GM18502 (cell line): ENCODE data around the gene NOL3.

Experiments
- ATAC-seq: cut with Tn5 transposase; IDR thresholded peaks from one replicate; pipeline ENCODE4 v1.9.1; 2021; ENCODE audit warnings: mild to moderate bottlenecking; ENCODE audit not compliant: unreplicated experiment, poor library complexity

The NOL3 gene

DNA sequence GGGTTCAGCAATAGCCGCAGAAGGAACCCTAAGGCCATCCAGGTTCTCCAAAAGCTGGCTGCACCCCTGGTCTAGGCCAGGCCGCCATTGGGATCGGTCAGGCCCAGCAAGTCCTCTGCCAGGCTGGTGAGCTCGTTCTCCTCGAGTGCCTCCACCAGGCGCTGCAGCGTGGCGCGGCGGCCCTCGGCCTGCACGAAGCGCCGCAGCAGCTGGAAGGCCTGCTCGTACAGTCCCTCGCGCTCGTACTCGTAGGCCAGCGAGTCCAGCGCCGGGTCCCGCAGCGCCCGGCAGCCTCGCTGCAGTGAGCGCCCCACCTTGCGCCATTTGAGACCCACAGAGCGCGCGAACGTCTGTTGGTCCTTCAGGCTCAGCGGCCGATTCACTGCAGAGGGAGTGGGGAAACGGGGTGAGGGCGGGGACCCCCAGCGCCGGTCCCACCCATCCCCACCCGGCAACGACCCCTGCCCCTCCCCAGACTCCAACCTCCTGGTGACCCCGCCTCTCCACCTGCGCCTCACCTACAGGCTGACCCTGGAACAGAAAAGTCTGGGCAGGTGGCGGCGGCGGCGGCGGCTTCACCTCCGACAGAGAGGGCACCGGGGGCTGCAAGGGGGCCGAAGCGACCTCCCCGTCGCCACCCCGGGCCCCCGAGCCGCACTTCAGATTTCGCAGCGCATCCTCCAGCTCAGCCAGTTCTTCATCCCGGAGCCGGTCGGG, 15.6 kb upstream of the NOL3 start:
- ATAC-seq = no peak

DNA sequence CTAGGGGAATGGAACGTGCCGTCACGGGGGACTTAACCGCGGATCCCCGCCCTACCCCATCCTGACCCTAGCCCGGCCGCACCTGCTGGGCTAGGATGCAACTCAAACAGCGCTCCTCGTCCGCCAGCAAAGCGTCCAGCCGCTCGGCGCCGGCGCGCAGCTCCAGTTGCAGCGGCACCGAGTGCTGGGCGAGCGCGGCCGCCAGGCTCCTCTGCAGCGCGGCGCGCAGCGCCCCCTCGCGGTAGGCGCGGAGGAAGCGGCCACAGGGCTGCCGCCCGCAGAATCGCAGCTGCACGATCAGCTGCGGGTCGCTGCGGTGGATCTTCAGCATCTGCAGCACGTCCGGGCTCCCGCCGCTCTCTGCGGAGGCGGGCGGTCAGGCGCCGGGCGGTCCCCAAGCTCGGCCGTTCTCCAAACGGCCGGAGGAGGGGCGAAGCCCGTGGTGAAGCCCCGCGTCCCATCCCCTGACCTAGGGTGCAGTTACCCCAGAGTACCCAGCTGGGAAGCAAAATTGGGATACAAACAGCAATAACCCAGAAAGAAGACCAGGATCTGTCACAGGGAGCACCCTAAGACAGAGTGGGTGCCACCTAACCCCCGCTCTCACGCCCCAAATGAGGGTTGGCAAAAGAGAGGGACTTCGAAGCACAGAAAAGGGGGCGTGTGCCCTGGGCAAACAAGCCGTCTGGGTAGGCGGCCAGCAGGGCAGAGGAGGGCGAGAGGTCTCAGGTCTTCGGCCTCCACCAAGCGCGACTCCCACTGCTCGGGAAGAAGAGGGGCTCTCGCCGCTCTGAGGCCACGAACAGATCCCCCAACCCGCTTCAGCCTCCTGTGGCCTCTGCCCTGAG, 14.8 kb upstream of the NOL3 start:
- ATAC-seq = no peak

DNA sequence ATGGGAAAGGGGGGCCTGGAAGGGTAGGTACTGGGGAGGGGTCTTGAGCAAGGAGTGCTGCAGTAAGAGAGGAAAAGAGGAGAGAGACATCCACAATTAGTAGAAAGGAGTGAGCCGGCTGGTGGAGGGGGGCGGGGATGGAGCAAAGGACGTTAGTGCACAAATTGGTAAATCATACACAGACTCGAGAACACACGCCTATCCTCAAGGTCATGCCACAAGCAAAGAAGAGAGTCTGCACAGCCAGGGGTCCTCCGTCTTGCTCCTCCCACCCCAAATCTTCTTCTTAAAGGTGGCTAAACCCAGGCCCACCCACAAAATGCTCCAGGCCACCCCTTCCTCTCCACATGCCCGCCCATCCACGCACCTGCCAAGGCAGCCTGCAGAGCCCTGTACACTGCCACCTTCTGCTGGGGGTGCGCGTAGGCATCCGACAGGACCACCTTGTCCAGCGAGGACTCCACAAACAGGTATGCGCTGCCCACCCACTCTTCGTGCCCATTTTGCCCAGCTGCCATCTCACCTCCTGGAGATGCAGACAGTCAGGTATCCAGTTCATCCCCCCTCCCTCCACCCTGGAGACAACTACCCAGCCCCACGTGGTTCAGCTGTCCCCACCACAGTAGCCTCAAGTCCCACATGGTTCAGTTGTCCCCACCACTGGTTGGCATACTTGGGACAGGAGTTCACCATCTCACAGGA, 14.0 kb upstream of the NOL3 start:
- no peak for ATAC-seq

DNA sequence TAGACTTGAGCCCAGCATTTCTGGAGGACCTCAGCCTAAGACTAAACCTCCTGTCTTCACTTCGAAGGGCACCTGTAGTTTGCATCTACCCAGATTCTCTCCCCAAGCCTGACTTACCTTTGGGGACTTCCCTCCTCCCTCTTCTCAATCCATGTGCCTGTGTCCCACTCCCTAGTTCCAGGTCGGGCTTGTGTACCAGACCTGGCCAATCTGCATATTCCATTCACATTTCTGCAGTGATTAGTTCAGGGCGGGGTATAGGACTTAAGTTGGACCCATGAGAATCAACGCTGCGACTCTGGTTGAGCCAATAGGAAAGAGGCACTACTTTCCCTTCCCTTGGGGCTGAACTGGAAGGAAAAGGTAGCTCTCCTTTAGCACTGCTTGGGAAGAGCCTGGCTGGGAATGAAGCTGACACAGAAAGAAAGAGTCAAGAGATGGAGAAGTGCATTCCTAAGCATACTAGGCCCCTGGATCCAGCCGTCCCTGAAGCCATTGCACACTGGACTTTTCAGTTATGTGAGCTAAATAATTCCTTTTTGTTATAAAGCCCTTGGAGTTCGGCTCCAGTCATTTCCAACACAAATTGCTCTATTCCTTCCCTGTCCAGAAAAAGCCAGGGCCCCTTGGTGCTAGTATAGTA, 13.1 kb upstream of the NOL3 start:
- no peak for ATAC-seq

DNA sequence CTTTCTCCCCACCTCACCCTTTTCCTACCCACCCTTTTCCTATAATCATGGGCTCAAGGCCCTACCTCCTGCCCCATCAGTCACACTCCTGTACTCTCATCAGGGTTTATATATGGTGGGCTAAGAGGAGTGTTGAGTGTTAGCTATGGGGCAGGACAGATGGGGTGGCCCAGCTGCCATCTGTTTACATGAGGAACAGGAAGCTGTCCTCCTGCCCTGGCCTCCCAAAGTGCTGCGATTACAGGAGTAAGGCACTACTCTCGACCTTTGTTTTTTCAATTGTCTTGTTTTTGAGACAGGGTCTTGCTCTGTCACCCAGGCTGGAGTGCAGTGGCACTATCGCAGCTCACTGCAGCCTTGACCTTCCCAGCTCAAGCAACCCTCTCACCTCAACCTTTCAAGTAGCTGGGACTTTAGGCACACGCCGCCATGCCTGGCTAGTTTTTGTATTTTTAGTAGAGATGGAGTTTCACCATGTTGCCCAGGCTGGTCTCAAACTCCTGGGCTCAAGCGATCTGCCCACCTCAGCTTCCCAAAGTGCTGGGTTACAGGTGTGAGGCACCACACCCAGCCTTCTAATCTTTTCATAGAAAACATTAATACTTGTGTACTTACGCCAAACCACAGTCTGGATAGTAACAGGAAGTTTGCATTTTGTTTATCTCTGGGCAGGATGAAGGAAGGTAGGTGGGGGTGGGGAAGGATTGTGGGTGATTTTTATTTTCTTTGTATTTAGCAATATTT, 12.3 kb upstream of the NOL3 start:
- no peak for ATAC-seq

DNA sequence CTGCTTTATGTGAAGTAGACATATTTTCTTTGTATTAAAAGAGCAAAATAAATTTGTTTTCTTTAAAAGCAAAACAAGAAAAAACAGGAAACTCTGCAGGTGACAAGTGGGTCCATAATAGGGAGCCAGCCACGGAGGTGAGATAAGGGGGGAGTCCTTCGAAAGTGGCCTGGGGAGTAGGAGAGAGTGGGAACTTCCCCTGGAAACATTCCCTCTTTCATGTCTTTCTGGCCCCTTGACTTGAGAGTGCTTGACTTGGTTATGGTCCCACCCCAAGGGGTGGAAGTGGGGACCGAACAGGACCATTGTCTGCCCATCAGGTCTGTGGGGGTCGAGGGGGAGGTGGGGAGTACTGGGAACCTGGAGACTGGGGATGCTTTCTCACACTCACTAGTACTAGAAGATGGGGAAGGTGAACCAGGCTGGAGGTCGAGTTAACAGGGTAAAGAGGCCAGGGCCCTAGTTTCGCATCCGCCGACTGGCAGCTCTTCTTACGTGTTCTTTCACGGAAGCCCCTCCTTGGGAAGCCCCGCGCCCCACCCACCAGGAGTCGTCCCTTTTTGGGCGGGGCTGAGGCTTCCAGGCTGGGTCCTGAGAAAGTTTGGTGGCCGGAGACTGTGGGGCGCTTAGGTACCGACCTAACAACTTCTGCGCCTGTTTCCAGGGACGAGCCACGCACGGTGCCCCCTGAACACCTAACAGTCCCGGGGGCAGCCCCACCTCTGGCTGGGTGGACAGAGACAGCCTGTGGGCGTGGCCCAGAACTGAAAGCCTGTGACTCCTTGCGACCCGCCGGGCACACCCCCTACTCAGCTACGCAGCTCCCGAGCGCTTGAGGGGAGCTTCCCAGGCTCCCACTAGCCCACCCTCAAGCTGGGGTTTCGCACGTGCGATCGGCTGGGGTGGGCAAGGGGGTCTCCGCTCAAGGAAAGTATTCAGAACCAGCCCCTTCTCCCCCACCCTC, 11.4 kb upstream of the NOL3 start:
- peak; percentile 41 for ATAC-seq

DNA sequence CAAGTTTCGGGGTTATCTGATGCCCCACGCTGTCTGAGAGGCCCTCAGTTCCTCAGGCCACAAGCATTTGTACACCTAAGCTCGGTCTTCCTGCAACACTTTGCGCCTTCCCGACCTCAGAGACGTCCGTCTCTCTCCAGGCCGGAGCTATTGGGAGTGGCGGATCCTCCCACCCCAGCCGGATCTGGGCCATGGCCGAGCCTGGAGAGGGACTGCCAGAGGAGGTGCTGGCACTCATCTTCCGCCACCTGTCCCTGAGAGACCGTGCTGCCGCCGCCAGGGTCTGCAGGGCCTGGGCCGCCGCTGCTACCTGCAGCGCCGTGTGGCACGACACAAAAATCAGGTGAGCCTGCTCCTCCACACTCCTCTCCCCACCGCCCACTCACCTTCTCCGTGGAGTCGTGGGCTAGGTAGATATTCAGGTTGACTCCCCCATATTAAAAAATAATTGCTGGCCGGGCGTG, 8.7 kb upstream of the NOL3 start:
- ATAC-seq = no peak

DNA sequence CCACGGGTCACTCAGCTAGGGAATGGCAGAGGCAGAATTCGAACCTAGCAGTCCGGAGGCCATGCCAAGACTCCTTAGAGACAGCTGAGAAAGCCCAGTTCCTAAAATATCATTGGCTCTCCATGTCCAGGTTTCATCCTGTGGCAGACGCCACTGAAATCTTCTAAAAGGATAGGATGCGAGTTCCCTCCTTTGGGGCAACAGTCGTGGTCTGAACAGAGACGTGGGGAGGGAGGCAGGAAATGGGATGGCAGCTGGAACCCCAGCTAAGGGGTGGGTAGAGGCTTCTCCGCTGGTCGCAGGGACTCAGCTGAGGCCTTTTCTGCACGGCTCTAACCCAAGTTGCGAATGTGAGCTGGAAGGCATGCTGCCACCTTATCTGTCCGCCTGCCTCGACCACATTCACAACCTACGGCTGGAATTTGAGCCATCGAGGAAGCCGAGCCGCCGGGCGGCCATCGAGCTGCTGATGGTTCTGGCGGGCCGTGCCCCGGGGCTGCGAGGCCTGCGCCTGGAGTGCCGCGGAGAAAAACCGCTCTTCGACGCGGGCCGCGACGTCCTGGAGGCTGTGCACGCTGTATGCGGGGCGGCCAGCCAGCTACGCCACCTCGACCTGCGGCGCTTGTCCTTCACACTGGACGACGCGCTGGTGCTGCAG, 7.7 kb upstream of the NOL3 start:
- ATAC-seq = no peak

DNA sequence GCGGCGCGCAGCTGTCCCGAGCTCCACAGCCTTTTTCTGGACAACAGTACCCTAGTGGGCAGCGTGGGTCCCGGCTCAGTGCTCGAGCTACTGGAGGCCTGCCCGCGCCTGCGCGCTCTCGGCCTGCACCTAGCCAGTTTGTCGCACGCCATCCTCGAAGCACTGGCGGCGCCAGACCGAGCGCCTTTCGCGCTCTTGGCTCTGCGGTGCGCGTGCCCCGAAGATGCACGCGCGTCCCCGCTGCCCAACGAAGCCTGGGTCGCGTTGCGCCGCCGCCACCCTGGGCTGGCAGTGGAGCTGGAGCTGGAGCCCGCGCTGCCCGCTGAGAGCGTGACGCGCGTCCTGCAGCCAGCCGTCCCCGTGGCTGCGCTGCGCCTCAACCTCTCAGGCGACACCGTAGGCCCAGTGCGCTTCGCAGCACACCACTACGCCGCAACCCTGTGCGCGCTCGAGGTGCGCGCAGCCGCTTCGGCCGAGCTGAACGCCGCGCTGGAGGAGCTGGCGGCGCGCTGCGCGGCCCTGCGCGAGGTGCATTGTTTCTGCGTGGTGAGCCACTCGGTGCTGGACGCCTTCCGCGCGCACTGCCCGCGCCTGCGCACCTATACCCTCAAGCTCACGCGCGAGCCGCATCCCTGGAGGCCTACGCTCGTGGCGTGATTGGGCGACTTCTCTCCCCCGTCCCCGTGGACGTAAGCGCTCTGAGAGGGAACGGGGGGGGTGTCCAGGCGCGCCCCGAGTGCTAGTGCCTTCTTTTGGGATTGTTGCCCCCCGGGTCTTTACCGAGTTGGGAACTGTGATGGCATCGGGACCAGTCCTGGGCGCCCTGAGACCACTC, 7.0 kb upstream of the NOL3 start:
- ATAC-seq = no peak

DNA sequence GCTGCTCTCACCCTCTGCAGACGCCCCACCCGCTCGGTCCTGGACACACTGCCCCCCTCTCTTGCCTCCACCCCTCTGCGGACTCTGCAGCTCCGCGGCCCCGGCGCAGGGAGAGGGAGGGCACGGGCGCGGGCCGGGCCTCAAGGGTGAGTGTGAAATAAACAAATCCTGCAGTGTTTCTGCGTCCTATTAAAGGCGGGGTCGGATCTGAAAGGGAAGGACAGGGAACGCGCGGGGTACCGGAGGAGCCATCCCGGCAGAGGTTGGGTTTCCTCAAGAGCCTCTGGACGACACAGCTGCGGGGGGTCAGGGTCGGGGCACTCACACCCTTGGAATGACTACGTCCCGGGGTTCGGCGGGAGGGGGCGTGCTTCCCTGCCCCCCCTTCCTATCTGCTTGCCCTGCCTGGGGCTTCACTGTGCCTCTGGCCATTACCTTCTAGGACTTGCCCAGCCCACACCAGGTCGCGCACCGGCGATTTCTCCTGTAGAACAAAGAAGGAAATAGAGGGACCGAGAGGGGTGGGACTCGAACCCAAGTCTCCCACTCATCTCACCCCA, 6.3 kb upstream of the NOL3 start:
- no peak for ATAC-seq

DNA sequence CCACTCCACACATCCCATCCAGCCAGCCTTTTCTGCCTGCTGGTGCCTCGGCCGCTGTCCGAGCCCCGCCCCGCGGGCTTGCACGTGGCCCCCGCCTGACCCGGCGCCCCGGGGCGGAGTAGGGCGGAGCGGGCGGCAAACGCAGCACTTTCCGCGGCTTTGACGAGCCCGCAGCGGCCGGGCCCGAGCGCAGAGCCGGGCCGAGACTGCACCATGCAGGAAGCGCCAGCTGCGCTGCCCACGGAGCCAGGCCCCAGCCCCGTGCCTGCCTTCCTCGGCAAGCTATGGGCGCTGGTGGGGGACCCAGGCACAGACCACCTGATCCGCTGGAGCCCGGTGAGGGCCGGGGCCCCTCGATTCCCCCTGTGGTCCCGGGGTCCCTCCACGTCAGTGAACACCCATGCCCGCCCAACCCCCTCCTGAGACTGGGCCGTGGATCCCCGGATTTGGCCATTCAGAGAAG, 5.7 kb upstream of the NOL3 start, which contains the start of gene HSF4:
HSF4 (plus strand) TSS at position 147 of the 463 bp plus-strand sequence; CDS start at position 214, 67 bp downstream.
- ATAC-seq = no peak

DNA sequence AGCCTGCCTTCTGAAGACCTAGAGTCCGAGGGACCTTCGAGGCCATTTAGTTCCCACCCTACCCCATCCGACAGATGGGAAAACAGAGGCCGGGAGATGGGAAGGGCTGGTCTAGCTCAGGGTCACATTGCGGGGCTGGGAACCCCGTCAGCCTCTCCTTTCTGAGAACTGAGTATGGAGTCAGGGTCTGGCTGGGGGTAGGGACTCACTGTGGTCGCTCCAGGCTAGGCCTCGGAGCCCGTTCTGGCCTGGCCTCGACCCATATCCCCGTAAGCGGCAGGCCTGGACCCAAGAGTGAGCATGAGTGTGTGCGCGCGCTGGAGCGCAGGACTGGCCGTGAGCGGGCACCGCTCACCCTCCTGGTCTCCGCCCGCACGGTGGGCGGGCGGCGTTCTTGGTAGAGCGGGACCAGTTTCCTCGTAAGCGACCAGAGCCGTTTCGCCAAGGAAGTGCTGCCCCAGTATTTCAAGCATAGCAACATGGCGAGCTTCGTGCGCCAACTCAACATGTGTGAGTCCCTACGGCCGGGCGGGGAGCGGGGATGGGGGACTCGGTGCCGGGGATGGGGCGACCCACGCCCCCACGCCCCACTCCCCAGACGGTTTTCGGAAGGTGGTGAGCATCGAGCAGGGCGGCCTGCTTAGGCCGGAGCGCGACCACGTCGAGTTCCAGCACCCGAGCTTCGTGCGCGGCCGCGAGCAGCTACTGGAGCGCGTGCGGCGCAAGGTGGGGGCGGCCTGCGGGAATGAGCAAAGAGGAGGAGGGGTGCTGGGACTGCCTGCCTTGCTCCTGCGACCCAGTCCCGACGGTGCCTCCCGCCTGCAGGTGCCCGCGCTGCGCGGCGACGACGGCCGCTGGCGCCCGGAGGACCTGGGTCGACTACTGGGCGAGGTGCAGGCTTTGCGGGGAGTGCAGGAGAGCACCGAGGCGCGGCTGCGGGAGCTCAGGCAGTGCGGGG, 4.9 kb upstream of the NOL3 start:
- ATAC-seq = no peak

DNA sequence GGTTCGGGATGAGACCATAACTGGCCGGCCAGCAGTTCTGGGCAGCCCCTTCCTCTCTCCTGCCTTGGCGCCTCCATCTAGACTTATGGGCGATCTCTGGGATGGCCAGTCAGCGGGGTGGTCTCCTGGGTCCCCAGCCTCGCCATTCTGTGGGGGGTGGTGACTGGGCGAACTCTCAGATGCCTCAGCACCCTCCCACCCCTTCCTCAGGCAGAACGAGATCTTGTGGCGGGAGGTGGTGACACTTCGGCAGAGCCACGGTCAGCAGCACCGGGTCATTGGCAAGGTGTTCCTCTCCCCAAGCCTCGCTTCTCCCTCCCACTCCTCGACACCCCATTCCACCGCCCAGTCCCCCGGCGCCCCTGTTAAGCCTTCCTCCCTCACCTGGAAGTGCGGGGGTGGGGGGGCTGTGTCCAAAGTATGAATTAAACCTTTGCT, 4.2 kb upstream of the NOL3 start:
- ATAC-seq = no peak

DNA sequence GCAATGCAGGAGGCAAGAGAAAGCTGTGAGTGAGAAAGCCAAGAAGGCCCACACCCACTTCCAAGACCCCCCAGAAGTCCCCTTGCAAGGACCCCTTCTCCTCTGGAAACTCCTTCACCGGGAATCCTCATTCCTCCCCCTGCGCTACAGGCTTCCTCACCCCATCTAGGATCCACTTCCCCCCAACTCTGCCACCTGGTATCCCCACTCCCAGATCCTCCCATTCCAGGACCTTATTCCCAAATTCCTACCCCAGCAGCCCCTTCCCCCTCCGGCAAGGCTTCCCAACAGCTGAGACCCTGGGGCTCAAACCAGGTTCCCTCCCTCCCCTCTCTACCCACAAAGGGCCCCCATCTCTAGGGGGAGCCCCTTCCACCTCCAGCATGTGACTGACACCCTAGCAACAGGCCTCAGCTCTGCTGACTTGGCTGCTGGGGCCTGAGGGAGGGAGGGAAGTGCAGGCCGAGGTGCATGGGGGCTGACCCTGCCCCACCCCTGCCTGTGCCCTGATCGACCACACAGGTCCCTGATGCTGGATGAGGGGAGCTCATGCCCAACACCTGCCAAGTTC, 3.7 kb upstream of the NOL3 start:
- no peak for ATAC-seq

DNA sequence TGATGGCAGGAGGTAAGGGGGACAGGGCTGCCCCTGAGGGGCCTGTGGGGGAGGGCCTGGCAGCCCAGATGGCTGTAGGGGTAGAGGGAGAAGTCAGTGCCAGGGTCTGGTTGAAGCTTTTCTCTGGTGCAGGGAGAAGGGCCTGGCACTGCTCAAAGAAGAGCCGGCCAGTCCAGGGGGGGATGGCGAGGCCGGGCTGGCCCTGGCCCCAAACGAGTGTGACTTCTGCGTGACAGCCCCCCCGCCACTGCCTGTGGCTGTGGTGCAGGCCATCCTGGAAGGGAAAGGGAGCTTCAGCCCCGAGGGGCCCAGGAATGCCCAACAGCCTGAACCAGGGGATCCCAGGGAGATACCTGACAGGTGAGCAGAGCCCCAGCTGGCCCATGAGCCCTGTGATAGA, 2.8 kb upstream of the NOL3 start:
- ATAC-seq = no peak
